ENCODE measurements around the gene TASP1. TPM values are rescaled to one million over a fixed set of nuclear protein-coding genes. Genes with fewer than 3 reads are reported as not detected.

The TASP1 gene, protein sequence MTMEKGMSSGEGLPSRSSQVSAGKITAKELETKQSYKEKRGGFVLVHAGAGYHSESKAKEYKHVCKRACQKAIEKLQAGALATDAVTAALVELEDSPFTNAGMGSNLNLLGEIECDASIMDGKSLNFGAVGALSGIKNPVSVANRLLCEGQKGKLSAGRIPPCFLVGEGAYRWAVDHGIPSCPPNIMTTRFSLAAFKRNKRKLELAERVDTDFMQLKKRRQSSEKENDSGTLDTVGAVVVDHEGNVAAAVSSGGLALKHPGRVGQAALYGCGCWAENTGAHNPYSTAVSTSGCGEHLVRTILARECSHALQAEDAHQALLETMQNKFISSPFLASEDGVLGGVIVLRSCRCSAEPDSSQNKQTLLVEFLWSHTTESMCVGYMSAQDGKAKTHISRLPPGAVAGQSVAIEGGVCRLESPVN
- 1 to 10 TPM; 8.9 to 9.8 TPM for total RNA-seq

GRCh38 chr20:13638496-13639149 is at the start of gene TASP1:
TSS of gene TASP1 (minus strand) at chr20:13638932. CDS start at chr20:13630078, 8,854 bp downstream.
- H3K9me3 Mint-ChIP-seq, result no peaks in the 10 kb centered on the region
- peak within 1 kb of the TSS; percentile 69 for H3K27ac Mint-ChIP-seq
- ATAC-seq (replicated peaks in 1 of 2), result peak; percentile 99 to 100
- peaks cover 39% of the 10 kb centered on the region for H3K4me1 Mint-ChIP-seq (ENCODE audit: low read depth)
- no peaks in the 10 kb centered on the region for H3K27me3 Mint-ChIP-seq (ENCODE audit: low read depth)
- DNase-seq, result peak; percentile 93 to 97
- peaks cover 0 to 2% of the 10 kb centered on the region in 2 donors for H3K36me3 Mint-ChIP-seq (ENCODE audit: insufficient read depth in 2 of 2)
- H3K4me3 Mint-ChIP-seq, result peak within 1 kb of the TSS; percentile 95 to 99

GRCh38 chr20:13687815-13688214 is 49.1 kb upstream of the TASP1 start:
- peaks cover 8% of the 10 kb centered on the region for H3K4me1 Mint-ChIP-seq (ENCODE audit: low read depth)
- no peak for ATAC-seq (replicated peaks in 1 of 2)
- H3K36me3 Mint-ChIP-seq (ENCODE audit: insufficient read depth in 2 of 2), result no peaks in the 10 kb centered on the region
- DNase-seq, result no peak
- no peaks in the 10 kb centered on the region for H3K9me3 Mint-ChIP-seq
- peaks cover 21% of the 10 kb centered on the region for H3K27me3 Mint-ChIP-seq (ENCODE audit: low read depth)
- no peak overlapping the region for H3K27ac Mint-ChIP-seq
- H3K4me3 Mint-ChIP-seq, result no peak overlapping the region

DNA sequence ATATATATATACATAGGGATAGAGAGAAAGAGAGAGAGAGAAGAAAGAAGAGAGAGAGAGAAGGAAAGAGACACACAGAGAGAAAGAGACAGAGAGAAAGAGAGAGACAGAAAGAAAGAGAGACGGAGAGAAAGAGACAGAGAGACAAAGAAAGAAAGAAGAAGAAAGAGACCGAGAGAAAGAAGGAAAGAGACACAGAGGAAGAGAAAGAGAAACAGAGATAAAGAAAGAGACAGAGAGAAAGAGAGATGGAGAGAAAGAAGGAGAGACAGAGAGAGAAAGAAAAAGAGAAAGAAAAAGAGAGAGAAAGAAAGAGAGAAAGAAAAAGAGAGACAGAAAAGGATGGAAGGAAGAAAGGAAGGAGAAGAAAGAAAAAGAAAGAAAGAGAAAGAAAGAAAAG is 46.9 kb upstream of the TASP1 start:
- H3K4me1 Mint-ChIP-seq (ENCODE audit: low read depth), result peaks cover 8% of the 10 kb centered on the region
- ATAC-seq (replicated peaks in 1 of 2) (no peak), DNase-seq (no peak)
- peaks cover 21% of the 10 kb centered on the region for H3K27me3 Mint-ChIP-seq (ENCODE audit: low read depth)
- H3K4me3 Mint-ChIP-seq, result no peak overlapping the region
- H3K36me3 Mint-ChIP-seq (ENCODE audit: insufficient read depth in 2 of 2), result no peaks in the 10 kb centered on the region
- no peak overlapping the region for H3K27ac Mint-ChIP-seq
- no peaks in the 10 kb centered on the region for H3K9me3 Mint-ChIP-seq

DNA sequence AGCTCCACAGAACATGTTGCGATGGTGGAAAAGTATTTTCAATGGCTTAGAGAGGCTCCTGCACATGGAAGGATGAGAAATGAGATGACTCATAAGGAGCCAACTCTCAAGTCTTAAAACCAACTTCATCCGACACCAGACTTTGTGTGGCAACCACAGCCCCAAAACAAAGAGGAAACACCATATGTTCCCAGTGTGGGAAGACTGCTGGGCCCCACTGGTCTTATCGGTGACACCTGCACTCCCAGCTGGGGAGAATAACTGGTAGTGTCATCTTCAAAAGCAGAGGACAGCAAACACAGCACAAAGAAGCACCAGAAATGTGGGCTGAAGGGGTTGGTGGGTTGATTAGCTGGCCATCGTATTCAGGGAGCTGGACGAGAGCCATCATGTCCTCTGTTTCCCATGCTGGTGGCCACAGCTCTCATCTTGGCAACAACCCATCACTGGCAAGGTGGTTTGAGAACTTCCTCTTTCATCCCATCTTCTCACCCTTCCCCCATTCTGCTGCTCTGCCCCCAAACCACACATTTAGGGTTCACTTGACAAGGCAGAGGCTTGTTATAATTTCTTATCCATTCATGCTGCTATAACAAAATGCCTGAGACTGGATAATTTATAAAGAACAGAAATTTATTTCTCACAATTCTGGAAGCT is 46.0 kb upstream of the TASP1 start:
- Mint-ChIP-seq H3K9me3 (no peaks in the 10 kb centered on the region), H3K4me1 (ENCODE audit: low read depth) (peaks cover 8% of the 10 kb centered on the region), H3K27me3 (ENCODE audit: low read depth) (peaks cover 21% of the 10 kb centered on the region), H3K27ac (no peak overlapping the region), H3K4me3 (no peak overlapping the region), H3K36me3 (ENCODE audit: insufficient read depth in 2 of 2) (no peaks in the 10 kb centered on the region)
- DNase-seq (peak in 1 of 2 donors; percentile 1), ATAC-seq (replicated peaks in 1 of 2) (no peak)

DNA sequence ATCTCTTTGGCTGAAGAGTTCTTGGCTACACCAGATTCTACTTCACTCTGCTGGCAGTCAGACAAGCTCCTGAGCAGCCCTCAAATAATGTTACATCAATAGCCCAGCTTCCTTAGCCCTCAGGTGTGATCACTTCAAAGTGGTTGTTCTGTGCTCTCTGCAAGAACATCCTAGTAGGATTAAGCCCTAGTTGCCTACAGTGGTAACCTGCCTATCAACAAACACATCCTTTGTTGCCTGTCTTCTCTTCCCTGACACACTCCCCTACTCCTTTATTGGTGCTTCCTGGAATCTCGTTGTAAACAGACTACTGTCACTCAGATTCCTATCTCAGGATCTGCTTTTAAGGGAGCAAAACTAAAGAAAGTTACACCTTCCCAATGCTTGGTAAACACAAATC is 45.1 kb upstream of the TASP1 start:
- H3K27me3 Mint-ChIP-seq (ENCODE audit: low read depth), result peaks cover 20% of the 10 kb centered on the region
- H3K9me3 Mint-ChIP-seq, result no peaks in the 10 kb centered on the region
- no peak for ATAC-seq (replicated peaks in 1 of 2)
- peaks cover 8% of the 10 kb centered on the region for H3K4me1 Mint-ChIP-seq (ENCODE audit: low read depth)
- no peak overlapping the region for H3K27ac Mint-ChIP-seq
- H3K4me3 Mint-ChIP-seq, result no peak overlapping the region
- H3K36me3 Mint-ChIP-seq (ENCODE audit: insufficient read depth in 2 of 2), result no peaks in the 10 kb centered on the region
- DNase-seq, result no peak

GRCh38 chr20:13681248-13682125 is 42.8 kb upstream of the TASP1 start:
- Mint-ChIP-seq H3K4me3 (no peak overlapping the region), H3K27ac (no peak overlapping the region), H3K36me3 (ENCODE audit: insufficient read depth in 2 of 2) (no peaks in the 10 kb centered on the region), H3K27me3 (ENCODE audit: low read depth) (peaks cover 14% of the 10 kb centered on the region), H3K9me3 (no peaks in the 10 kb centered on the region), H3K4me1 (ENCODE audit: low read depth) (peaks cover 8% of the 10 kb centered on the region)
- DNase-seq (no peak), ATAC-seq (replicated peaks in 1 of 2) (peak; percentile 44 to 51)

DNA sequence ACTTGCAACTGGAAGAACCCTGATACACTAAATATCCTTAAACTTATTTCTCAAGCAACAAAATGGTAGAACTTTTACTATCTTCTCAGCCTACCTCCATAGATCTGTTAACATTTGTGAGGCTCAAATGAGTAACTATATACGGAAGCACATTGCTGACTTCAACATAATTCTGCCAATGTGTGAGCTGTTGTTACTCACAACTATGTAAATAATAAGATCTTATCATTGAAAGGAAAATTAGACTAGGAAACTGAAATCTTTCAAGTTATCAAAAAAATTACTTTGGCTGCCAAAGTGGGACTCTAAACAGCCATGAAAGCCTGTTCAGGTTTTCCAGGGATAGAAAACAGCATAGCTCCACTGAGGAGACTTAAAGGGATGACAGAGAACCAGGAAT is 40.2 kb upstream of the TASP1 start:
- peaks cover 0 to 1% of the 10 kb centered on the region in 2 donors for H3K9me3 Mint-ChIP-seq
- H3K36me3 Mint-ChIP-seq (ENCODE audit: insufficient read depth in 2 of 2), result no peaks in the 10 kb centered on the region
- ATAC-seq (replicated peaks in 1 of 2), result no peak
- no peak overlapping the region for H3K4me3 Mint-ChIP-seq
- H3K4me1 Mint-ChIP-seq (ENCODE audit: low read depth), result no peaks in the 10 kb centered on the region
- no peak for DNase-seq
- peaks cover 8% of the 10 kb centered on the region for H3K27me3 Mint-ChIP-seq (ENCODE audit: low read depth)
- H3K27ac Mint-ChIP-seq, result no peak overlapping the region

GRCh38 chr20:13677241-13677640 is 38.5 kb upstream of the TASP1 start:
- Mint-ChIP-seq H3K9me3 (peaks cover 0 to 1% of the 10 kb centered on the region in 2 donors), H3K27me3 (ENCODE audit: low read depth) (peaks cover 3% of the 10 kb centered on the region), H3K4me3 (no peak overlapping the region), H3K4me1 (ENCODE audit: low read depth) (no peaks in the 10 kb centered on the region), H3K36me3 (ENCODE audit: insufficient read depth in 2 of 2) (no peaks in the 10 kb centered on the region), H3K27ac (no peak overlapping the region)
- no peak for DNase-seq
- no peak for ATAC-seq (replicated peaks in 1 of 2)

DNA sequence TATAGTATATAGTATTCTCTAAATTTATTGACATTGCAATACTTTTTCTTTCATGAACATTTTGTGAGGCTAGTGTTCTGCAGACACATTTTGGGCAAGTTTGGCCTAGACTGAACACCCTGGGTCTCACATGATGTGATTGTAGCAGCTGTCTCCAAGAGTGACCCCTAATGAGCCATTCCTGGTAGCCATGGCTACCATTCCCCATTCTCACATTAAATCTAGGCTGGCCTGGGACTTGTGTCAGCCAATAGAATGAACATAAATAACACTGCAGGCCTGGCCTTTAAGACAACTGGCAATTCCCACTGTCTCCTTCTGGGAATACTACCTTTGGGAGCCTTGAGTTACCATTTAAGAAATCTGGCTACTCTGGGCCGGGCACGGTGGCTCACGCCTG is 38.0 kb upstream of the TASP1 start:
- Mint-ChIP-seq H3K27me3 (ENCODE audit: low read depth) (peaks cover 8% of the 10 kb centered on the region), H3K9me3 (peaks cover 0 to 1% of the 10 kb centered on the region in 2 donors), H3K4me3 (no peak overlapping the region), H3K27ac (no peak overlapping the region), H3K36me3 (ENCODE audit: insufficient read depth in 2 of 2) (no peaks in the 10 kb centered on the region), H3K4me1 (ENCODE audit: low read depth) (no peaks in the 10 kb centered on the region)
- no peak for ATAC-seq (replicated peaks in 1 of 2)
- no peak for DNase-seq

GRCh38 chr20:13672690-13673089 is 34.0 kb upstream of the TASP1 start:
- DNase-seq, result no peak
- Mint-ChIP-seq H3K27me3 (ENCODE audit: low read depth) (peaks cover 13% of the 10 kb centered on the region), H3K4me3 (no peak overlapping the region), H3K9me3 (peaks cover 0 to 1% of the 10 kb centered on the region in 2 donors), H3K4me1 (ENCODE audit: low read depth) (no peaks in the 10 kb centered on the region), H3K27ac (no peak overlapping the region), H3K36me3 (ENCODE audit: insufficient read depth in 2 of 2) (no peaks in the 10 kb centered on the region)
- ATAC-seq (replicated peaks in 1 of 2), result no peak

- no peak overlapping the region for H3K27ac Mint-ChIP-seq
Measured at GRCh38 chr20:13671916-13672378, 33.2 kb upstream of the TASP1 start.

DNA sequence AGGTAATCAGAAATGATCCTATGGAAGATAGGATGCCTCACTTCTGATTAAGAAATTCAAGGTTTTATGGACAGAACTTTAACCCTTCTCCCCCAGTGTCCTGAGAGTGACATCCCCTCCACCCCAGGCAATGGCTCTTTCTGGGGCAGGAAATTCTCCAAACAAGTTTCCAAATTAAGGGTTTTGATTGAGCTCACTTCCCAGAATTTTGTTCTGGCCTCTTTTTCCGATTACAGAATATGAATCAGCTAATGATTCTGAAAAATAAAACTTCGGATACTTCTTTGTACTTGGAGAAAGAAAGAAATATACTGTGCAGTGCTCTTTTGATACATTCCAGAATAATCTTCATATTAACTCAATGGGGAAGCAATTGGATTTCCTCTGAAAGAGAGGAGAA is 32.8 kb upstream of the TASP1 start:
- no peak for DNase-seq
- H3K4me3 Mint-ChIP-seq, result no peak overlapping the region
- no peak overlapping the region for H3K27ac Mint-ChIP-seq
- no peaks in the 10 kb centered on the region for H3K4me1 Mint-ChIP-seq (ENCODE audit: low read depth)
- ATAC-seq (replicated peaks in 1 of 2), result no peak
- peaks cover 0 to 1% of the 10 kb centered on the region in 2 donors for H3K9me3 Mint-ChIP-seq
- H3K36me3 Mint-ChIP-seq (ENCODE audit: insufficient read depth in 2 of 2), result no peaks in the 10 kb centered on the region
- peaks cover 13% of the 10 kb centered on the region for H3K27me3 Mint-ChIP-seq (ENCODE audit: low read depth)

More at GRCh38 chr20:13671916-13672378, 33.2 kb upstream of the TASP1 start:
- Mint-ChIP-seq H3K36me3 (ENCODE audit: insufficient read depth in 2 of 2) (no peaks in the 10 kb centered on the region), H3K4me3 (no peak overlapping the region), H3K9me3 (peaks cover 0 to 1% of the 10 kb centered on the region in 2 donors), H3K4me1 (ENCODE audit: low read depth) (no peaks in the 10 kb centered on the region), H3K27me3 (ENCODE audit: low read depth) (peaks cover 13% of the 10 kb centered on the region)
- ATAC-seq (replicated peaks in 1 of 2) (no peak), DNase-seq (no peak)
